Left hindlimb (tissue), 1 donor: ENCODE data around the gene MARK3.
"Not testable (repeated sequence)": the region's sequence is repeated elsewhere in the genome, so short reads cannot be mapped to it uniquely, and the experiment has no call there.

Experiments used
- DNase-seq: peaks from one replicate; pipeline ENCODE4 v3.0.0-alpha.2; 2018

Gene MARK3

DNA sequence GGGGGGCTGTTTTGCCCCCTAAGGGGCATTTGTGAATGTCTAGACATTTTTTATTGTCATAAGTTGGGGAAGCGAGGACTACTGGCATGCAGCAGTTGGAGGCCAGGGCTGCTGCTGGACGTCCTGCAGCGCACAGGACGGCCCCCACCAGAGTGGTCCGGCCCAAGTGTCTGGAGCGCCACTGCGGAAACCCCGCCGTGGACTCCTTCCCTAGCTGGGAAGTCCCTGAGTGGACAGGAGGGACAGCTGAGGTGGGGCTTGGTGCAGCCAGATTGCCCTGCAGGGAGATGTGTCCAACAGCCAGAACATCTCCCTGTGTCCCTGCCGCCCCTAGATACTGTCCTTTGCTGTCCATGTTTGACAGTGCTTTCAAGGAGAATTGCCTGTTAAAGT is 132.0 kb downstream of the MARK3 start:
- DNase-seq, result no peak

DNA sequence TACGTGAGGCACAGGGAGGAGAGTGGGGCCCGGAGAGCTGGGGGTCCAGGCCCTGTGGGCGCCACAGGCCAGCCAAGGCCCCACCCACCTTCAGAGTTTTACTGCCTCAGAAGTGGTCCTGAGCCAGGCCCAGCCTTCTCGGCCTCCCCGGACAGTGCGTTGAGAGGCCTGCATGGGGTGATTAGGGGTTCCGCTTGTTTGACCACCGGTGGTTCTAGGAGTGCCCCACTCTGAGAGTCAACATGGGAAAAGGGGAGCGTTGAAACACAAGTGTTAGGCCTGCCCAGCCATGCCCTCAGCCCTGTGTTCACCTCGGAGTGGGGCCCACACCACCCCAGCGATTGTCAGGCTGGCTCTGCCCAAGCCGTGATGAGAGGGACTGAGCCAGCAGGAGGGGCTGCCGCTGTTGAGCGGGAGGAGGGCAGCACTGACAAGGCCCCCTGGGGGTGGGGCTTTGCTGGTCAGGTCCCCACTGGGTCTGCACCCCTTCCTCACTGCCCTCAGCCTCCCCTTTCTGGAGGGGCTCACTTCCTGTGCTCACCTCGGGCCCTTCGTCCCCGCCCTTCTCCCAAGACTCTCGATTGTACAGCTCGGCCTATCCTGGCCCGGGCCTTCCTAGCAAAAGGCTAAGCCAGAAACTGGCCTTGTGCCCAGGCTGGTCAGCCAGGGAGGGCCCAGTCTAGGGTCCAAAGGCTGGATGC is 132.7 kb downstream of the MARK3 start:
- DNase-seq, result peak; percentile 49

GRCh38 chr14:103518422-103519042 is 133.3 kb downstream of the MARK3 start:
- DNase-seq, result peak; percentile 53

DNA sequence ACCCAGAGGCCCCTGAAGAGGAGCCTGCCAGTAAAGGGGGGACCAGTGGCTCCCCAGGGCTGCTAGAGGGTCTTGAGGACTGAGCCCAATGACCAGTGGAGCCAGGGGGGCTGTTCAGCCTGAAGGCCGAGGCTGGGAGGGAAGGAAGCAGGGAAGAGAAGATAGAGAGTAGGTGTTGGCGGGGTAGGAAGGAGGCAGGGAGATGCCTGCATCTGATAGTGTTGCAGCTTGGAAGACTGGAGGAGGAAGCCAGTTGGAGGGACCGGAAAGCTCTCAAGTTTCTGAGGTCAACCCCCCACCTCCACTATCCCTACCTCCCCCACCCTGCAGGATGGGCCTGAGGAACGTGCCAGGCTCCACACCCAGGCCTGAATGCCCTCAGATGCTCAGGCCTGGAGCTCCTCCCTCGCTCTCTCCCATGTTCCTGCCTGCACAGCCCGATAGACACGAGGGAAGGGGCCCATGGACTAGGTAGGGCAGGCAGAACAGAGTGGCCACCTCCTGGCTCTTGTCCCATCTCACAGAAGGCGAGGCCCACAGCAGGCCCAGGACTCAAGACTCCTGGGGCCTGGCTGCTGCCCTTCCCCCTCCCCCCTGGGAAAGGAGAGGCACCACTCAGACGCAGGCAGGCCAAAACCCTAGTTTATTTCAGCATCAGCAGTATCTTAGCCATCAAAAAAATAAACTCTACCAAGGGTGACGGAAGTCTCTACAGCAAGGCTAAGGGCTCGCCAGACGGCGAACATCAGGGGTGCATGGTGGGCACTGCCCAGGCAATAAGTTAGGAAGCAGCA is 134.0 kb downstream of the MARK3 start:
- no peak for DNase-seq

- peak; percentile 43 for DNase-seq
Observed at GRCh38 chr14:103519837-103520212, 134.6 kb downstream of the MARK3 start.

GRCh38 chr14:103520269-103520656 is 135.0 kb downstream of the MARK3 start:
- no peak for DNase-seq

DNA sequence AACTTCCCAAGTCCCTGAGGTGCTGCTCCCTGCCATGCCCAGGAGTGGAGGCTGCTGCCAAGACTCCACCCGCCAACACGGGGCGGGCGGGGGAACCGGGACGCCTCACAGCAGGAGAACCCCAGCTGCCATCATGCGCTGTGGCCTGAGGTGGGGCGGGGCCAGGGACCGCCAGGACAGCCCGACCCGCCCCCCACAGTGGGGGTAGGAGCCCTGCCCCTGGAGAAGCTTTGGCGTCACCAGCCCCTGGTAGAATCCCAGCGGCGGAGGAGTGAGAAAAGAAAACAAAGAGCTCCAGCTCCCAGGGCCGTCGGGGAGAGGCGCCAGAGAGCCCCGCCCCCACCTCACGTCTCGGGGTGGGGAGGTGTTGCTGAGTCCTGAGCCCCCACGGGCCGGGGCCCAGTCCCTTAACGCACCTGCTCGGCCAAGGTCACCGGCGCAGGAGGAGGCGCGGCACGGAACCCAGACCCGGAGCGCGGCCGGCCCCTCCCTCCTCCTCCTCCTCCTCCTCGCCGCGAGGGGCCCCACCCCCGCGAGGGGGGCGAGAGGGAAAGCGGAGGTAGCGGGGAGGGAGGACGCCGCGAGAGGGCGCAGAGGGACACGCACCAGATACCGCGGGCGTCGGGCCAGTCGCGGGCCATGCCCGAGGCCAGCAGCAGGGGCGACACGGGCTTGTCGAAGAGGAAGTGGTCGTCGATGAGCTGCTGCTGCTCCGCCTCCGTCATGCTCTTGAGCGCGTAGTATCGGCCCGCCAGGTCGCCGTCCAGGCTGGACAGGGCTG is 135.6 kb downstream of the MARK3 start:
- DNase-seq, result peak; percentile 85

GRCh38 chr14:103521438-103521950 is 136.3 kb downstream of the MARK3 start:
- no peak for DNase-seq

GRCh38 chr14:103521951-103522563 is 136.8 kb downstream of the MARK3 start:
- DNase-seq, result peak; percentile 42

- DNase-seq, result peak; percentile 60
Observed at GRCh38 chr14:103522649-103523574, 137.7 kb downstream of the MARK3 start, which contains the start of gene CKB. TSS of gene CKB (minus strand) at chr14:103522830. CDS start at chr14:103522493, 337 bp downstream.

- DNase-seq, result no peak
Observed at GRCh38 chr14:103523575-103523954, 138.3 kb downstream of the MARK3 start.

DNA sequence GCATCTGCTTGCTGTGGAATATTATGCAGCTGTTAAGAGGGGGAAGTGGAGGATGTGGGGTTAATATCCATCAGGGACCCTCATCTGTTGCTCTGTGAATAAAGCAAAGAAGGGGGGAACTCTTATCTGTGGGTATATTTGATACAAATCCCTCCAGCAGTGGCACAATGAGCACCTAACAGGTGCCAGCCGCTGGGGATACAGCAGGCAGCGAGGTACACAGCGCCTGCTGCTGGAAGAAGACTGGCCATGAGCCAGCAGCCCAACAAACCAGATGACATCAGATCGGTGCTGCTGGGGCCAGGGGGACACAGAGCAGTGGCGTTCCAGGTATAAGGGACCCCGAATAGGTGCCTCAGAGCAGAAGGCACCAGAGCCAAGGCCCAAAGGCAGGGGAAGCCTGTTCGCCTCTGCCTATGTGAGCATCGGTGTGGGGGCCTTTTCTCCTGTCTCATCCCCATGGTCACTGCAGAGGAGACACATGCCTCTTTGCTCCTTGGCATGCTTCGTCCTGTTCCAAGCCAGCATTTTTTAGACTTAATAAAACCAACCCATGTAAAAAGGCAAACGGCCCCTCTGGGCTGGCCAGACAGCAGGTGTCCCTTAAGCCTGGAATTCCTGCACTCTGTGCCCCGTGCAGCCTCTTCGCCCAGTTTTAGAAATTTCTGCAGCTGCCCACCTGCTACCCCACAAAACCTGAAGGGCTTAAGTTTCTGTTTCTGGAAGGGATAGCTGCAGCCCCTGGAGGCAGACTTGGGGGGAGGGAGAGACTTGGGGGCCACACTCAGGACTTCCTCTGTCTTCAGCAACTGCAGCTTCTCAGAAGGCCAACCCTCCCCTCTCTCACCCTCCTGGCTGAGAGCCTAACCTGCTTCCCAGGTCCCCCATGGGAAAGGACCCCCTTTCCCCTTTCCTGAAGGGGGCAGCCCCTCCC is 139.1 kb downstream of the MARK3 start:
- DNase-seq, result no peak

DNA sequence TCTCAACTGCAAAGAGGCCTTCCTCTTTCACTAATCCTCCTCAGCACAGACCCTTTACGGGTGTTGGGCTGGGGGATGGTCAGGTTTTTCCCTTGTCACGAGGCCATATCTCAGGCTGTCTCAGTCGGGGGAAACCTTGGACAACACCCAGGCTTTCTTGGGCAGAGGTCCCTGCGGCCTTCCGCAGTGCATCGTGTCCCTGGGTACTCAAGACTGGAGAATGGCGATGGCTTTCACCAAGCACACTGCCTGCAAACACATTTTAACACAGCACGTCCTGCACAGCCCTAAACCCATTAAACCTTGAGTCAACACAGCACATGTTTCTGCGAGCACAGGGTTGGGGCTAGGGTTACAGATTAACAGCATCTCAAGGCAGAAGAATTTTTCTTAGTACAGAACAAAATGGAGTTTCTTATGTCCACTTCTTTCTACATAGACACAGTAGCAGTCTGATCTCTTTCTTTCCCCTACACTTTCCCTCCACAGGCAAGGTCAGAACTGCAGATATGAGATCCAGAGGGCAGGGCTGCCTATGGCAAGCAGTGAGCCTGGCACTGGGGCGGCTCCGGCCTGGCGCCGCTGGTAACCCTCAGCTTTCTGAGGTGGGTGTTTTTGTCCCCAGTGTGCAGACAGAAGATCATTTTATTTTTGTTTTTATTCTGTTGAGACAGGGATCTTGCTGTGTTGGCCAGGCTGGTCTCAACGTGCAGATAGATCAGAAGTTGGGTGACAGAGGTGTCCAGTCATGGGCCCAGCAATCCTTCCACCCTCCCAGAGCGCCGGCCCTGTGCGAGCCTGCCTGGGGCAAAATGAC is 140.4 kb downstream of the MARK3 start:
- not testable (repeated sequence) for DNase-seq

- no peak for DNase-seq
Observed at GRCh38 chr14:103526247-103526913, 141.2 kb downstream of the MARK3 start.

- DNase-seq, result no peak
Observed at GRCh38 chr14:103526914-103527248, 141.7 kb downstream of the MARK3 start.

GRCh38 chr14:103527408-103528145 is 142.4 kb downstream of the MARK3 start:
- DNase-seq, result no peak

DNA sequence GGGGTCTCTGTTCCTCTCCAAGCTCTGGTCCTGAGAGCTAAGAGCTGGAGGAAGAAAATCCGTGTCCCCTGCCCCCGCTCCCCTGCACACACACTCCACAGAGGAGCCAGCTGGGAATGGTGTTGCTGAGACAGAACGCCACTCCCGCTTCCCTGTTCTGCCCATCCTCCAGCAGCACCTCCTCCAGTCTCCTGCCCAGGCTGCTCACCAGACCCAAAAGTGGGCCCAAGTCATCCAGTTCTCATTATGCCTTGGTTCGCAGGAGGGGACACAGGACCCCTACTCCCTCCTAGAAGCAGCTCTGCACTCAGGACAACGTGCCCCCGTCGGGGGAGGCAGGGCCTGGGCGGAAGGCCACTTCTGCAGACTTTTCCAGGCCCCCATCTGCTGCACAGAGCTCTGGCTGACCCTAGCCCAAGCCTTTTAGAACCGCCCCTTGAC is 143.0 kb downstream of the MARK3 start:
- DNase-seq, result no peak
